CD14-positive monocyte (primary cell): ENCODE results near the gene FAM8A1. TPM values are rescaled to one million over a fixed set of nuclear protein-coding genes. Genes with fewer than 3 reads are reported as not detected.

Source experiments
- DNase-seq, 3 donors: peaks; one replicate each; pipeline ENCODE4 v3.0.0-alpha.2; 2011 to 2022
- H2AFZ ChIP-seq: 2 replicates; pipeline ENCODE4 v1.6.0; 2012; ENCODE audit warnings: mild to moderate bottlenecking, low read depth, low read length, inconsistent platforms; ENCODE audit not compliant: insufficient read depth, poor library complexity, severe bottlenecking
- H3K27ac ChIP-seq, 2 donors: 1 replicate in 1 of 2; 2 replicates in 1 of 2; pipeline ENCODE4 v1.5.1; 2012 to 2013; ENCODE audit warnings: low read length in 2 of 2, control low read depth in 1 of 2, inconsistent platforms in 1 of 2, low read depth in 1 of 2, mild to moderate bottlenecking in 1 of 2
- H3K27me3 ChIP-seq, 2 donors: one replicate each; pipeline versions ENCODE4 v1.6.0 to v1.6.1; 2011 to 2013; ENCODE audit warnings: low read length in 2 of 2; ENCODE audit not compliant: control insufficient read depth in 2 of 2, insufficient read depth in 2 of 2
- H3K36me3 ChIP-seq, 2 donors: replicated peaks in 1 of 2; 1 replicate in 1 of 2; 2 replicates in 1 of 2; pipeline versions ENCODE4 v1.5.1 to v1.6.1; 2012 to 2013; ENCODE audit warnings: low read length in 2 of 2, control low read depth in 1 of 2, inconsistent platforms in 1 of 2, mild to moderate bottlenecking in 1 of 2; ENCODE audit not compliant: insufficient read depth in 2 of 2, control insufficient read depth in 1 of 2
- H3K4me1 ChIP-seq, 2 donors: 1 replicate in 1 of 2; 2 replicates in 1 of 2; pipeline versions ENCODE4 v1.5.1 to v1.6.1; 2012 to 2013; ENCODE audit warnings: low read length in 2 of 2, control low read depth in 1 of 2, inconsistent platforms in 1 of 2, mild to moderate bottlenecking in 1 of 2, moderate library complexity in 1 of 2; ENCODE audit not compliant: insufficient read depth in 2 of 2, control insufficient read depth in 1 of 2
- H3K4me2 ChIP-seq: replicated peaks from 2 replicates; pipeline ENCODE3; 2012; ENCODE audit warnings: low read length, moderate library complexity, mild to moderate bottlenecking; ENCODE audit not compliant: poor library complexity, severe bottlenecking; ENCODE audit errors: extremely low read depth
- H3K4me3 ChIP-seq, 3 experiments: fragments of 200-600 bp in 1 of 3; sonication (generic) in 1 of 3; replicated peaks in 1 of 3; 1 replicate in 2 of 3; 2 replicates in 1 of 3; pipeline ENCODE4 v1.5.1; 2011 to 2013; ENCODE audit warnings: low read length in 3 of 3, mild to moderate bottlenecking in 3 of 3, control low read depth in 2 of 3, low read depth in 2 of 3, inconsistent platforms in 1 of 3, moderate library complexity in 1 of 3
- H3K79me2 ChIP-seq: 2 replicates; pipeline ENCODE4 v1.6.0; 2012; ENCODE audit warnings: mild to moderate bottlenecking, control low read depth, inconsistent platforms, low read length, moderate library complexity; ENCODE audit not compliant: insufficient read depth
- H3K9ac ChIP-seq: 2 replicates; pipeline ENCODE4 v1.6.0; 2017; ENCODE audit warnings: low read length, mild to moderate bottlenecking; ENCODE audit not compliant: insufficient read depth, poor library complexity, severe bottlenecking
- H3K9me3 ChIP-seq, 2 donors: replicated peaks in 1 of 2; 1 replicate in 1 of 2; 2 replicates in 1 of 2; pipeline versions ENCODE4 v1.5.1 to v1.6.1; 2012 to 2013; ENCODE audit warnings: low read length in 2 of 2, control low read depth in 1 of 2; ENCODE audit not compliant: control insufficient read depth in 1 of 2, insufficient read depth in 1 of 2
- H4K20me1 ChIP-seq: 2 replicates; pipeline ENCODE4 v1.6.0; 2012; ENCODE audit warnings: mild to moderate bottlenecking, low read length, control low read depth, moderate library complexity; ENCODE audit not compliant: insufficient read depth
- H3K27ac Mint-ChIP-seq, 7 donors: one replicate each; pipeline ENCODE4 v1.8.0; 2020; ENCODE audit warnings: mild to moderate bottlenecking in 7 of 7, mixed read lengths in 7 of 7, moderate library complexity in 6 of 7, inconsistent platforms in 2 of 7
- H3K27me3 Mint-ChIP-seq, 3 donors: one replicate each; pipeline ENCODE4 v1.8.0; 2021 to 2022; ENCODE audit warnings: low read depth in 3 of 3, mild to moderate bottlenecking in 3 of 3, mixed read lengths in 3 of 3, moderate library complexity in 3 of 3, inconsistent platforms in 1 of 3
- H3K36me3 Mint-ChIP-seq, 2 donors: one replicate each; pipeline ENCODE4 v1.8.0; 2020; ENCODE audit warnings: mixed read lengths in 2 of 2, inconsistent platforms in 1 of 2, mild to moderate bottlenecking in 1 of 2
- H3K4me1 Mint-ChIP-seq: one replicate; pipeline ENCODE4 v1.8.0; 2020; ENCODE audit warnings: mild to moderate bottlenecking, mixed read lengths
- H3K4me3 Mint-ChIP-seq, 2 donors: one replicate each; pipeline ENCODE4 v1.8.0; 2020; ENCODE audit warnings: mild to moderate bottlenecking in 2 of 2, mixed read lengths in 2 of 2, moderate library complexity in 1 of 2
- H3K9me3 Mint-ChIP-seq, 7 donors: one replicate each; pipeline ENCODE4 v1.8.0; 2020 to 2022; ENCODE audit warnings: mixed read lengths in 7 of 7, mild to moderate bottlenecking in 6 of 7, moderate library complexity in 6 of 7, inconsistent platforms in 2 of 7
- CTCF ChIP-seq: fragments of 200-600 bp; IDR thresholded peaks from one replicate; pipeline ENCODE4 v1.8.0; 2022; ENCODE audit warnings: antibody characterized with exemption, mild to moderate bottlenecking
- WGBS: methylation state at CpG from one replicate; pipeline ENCODE4 v1.1.5; 2013; ENCODE audit warnings: missing lambda C conversion rate; ENCODE audit not compliant: insufficient coverage; 5-methylcytosine and 5-hydroxymethylcytosine counted together
- intact Hi-C, 2 donors: fragments of 100-400 bp; cut with micrococcal nuclease; formaldehyde crosslinking; loops; one replicate each; pipeline versions ENCODE4 v1.15.0 to v1.15.1; 2023
- polyA plus RNA-seq, 3 donors: library from polyadenylated mRNA; depleted of rRNA in 1 of 3; unstranded in 2 of 3; stranded (reverse) in 1 of 3; fragments of 300-500 nt in 2 of 3; fragments of >200 nt in 1 of 3; fragmentation: Illumina TruSeq in 2 of 3; gene quantifications; 1 replicate in 2 of 3; 2 replicates in 1 of 3; pipeline ENCODE4 v1.2.3, GENCODE V29; 2012 to 2021

FAM8A1 gene
- polyA plus RNA-seq, 3 donors: 6.8 to 9.9 (median 9.3) TPM

- peaks cover 0 to 4% (median 0%) of the 10 kb centered on the region in 7 donors for H3K9me3 Mint-ChIP-seq
- no CpG with 5 or more reads among the region's 1 CpG for WGBS
- Histone ChIP-seq H3K27me3 (no peaks in the 10 kb centered on the region), H3K4me3 (peak overlapping the region in 1 of 3 experiments; percentile 30), H3K36me3 (no peaks in the 10 kb centered on the region), H2AFZ (peak overlapping the region; percentile 9), H3K9me3 (no peaks in the 10 kb centered on the region), H3K4me1 (peaks cover 17 to 23% of the 10 kb centered on the region in 2 donors), H3K27ac (peak overlapping the region; percentile 49 to 91), H4K20me1 (no peaks in the 10 kb centered on the region), H3K4me2 (peak overlapping the region; percentile 42), H3K9ac (peak overlapping the region; percentile 23), H3K79me2 (no peaks in the 10 kb centered on the region)
- peak overlapping the region; percentile 88 to 97 (median 92) for H3K27ac Mint-ChIP-seq
- TF ChIP-seq CTCF: no peak
- no peak overlapping the region for H3K4me3 Mint-ChIP-seq
- peaks cover 0 to 4% (median 0%) of the 10 kb centered on the region in 3 donors for H3K27me3 Mint-ChIP-seq
- H3K36me3 Mint-ChIP-seq: no peaks in the 10 kb centered on the region
- peaks cover 20% of the 10 kb centered on the region for H3K4me1 Mint-ChIP-seq
- intact Hi-C loops: no loop called here
- DNase-seq: peak; percentile 80 to 90 (median 87)
Measured at GRCh38 chr6:17591287-17591686, 8.8 kb upstream of the FAM8A1 start.

- Histone ChIP-seq H3K4me1 (peaks cover 17 to 19% of the 10 kb centered on the region in 2 donors), H3K79me2 (no peaks in the 10 kb centered on the region), H3K4me3 (no peak overlapping the region), H3K36me3 (no peaks in the 10 kb centered on the region), H3K9me3 (no peaks in the 10 kb centered on the region), H2AFZ (peak overlapping the region; percentile 17), H3K27me3 (no peaks in the 10 kb centered on the region), H3K4me2 (no peak overlapping the region), H3K27ac (no peak overlapping the region), H4K20me1 (no peaks in the 10 kb centered on the region), H3K9ac (no peak overlapping the region)
- no peak for TF ChIP-seq CTCF
- DNase-seq: no peak
- Mint-ChIP-seq H3K27ac (peak overlapping the region in 1 of 7 donors; percentile 70), H3K4me1 (peaks cover 17% of the 10 kb centered on the region), H3K36me3 (no peaks in the 10 kb centered on the region), H3K27me3 (peaks cover 0 to 4% (median 0%) of the 10 kb centered on the region in 3 donors), H3K4me3 (no peak overlapping the region), H3K9me3 (peaks cover 0 to 4% (median 0%) of the 10 kb centered on the region in 7 donors)
- intact Hi-C loops: no loop called here
Measured at GRCh38 chr6:17593246-17593645, 6.9 kb upstream of the FAM8A1 start.
